GM18873 (cell line): ENCODE measurements around the gene ADAMTS12.

ENCODE experiments used
- ATAC-seq: cut with Tn5 transposase; IDR thresholded peaks from one replicate; pipeline ENCODE4 v1.9.1; 2021; ENCODE audit warnings: mild to moderate bottlenecking, moderate library complexity, moderate number of reproducible peaks; ENCODE audit not compliant: unreplicated experiment, low FRiP score

ADAMTS12 gene

DNA sequence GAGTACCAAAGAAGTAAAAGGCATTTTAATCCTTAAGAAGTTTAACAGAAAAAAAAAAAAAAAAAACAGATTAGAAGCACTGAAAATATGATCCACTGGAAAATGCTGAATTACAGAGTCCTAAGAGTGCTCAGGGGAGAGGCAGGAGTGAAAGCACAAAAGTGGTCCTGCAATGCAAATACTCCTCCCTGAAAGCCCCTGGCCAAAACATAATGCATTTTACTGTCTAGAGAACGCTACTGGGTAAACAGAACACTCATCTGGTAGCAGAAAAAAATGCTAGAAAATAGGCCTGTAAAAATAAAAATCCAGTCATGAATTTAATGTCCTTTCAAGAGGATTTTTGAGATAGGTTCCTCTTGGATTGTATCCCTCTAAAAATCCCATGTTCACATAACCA, 81.9 kb downstream of the ADAMTS12 start:
- ATAC-seq: no peak

DNA sequence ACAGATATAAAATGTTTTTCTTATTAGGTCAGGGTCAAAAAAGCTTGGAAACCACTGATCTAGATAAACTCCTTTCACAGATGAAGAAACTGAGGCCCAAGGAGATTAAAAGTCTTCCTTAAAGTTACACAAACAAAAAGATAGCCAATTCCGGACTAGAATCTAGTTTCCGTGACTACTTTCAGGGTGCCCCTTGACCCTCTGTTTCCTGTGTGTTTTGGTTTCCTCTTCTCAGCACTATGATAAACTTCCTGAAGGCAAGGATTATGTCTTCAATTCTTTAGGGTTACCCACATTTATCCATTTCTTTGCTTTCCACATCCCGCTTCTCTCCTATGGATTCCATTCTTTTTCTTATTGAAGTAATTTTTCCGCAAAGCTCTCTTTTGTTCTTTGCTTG, 83.1 kb downstream of the ADAMTS12 start:
- ATAC-seq: no peak

DNA sequence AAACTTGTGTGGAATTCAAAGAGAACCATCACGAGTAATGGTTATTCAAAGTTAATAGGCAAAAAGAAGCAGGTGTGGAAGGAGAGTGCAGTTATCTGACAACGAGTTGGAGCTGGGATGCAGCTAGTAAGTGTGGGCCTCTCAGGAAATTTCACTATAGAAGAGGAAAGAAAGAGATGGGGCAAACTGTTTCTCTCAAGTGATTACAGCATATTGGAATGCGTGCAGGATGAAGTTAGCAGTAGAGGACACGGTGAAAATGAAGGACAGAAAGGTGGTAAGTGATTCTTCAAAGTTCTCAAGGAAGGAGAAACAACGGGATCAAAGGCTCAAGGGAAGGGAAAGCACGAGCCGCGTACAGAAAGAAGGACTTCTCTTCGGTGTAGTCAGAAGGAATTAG, 84.0 kb downstream of the ADAMTS12 start:
- no peak for ATAC-seq

DNA sequence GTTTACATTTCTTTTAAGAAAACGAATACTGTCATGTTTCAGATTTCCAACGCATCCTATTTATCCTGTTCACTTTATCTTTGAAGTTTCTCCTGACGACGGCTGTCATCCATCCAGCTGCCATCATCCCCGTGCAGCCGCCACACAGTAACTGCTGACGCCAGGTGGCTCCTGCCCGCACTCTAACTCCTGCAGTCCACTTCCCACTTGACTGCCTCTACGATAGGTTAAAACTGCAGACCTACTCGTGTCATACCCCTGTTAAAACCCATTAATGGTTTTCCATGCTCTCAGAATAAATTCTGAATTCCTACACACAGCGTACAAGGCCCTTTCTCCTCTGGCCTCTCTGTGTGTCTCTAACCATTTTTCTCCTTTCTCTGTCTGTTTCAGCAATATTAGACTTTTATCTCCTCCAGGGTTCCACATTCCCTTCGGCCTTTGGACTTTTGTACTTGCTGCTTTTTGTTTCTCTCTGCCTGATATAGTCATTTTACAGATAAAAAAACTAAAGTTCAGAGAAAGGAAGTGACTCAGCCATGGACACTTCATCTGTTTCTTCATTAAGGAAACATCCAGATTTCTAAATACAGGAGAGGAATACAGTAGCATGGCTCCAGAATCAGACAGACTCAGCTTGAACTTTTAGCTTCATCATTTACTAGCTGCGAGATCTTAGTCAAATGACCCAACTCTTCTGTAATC, 84.9 kb downstream of the ADAMTS12 start:
- no peak for ATAC-seq

DNA sequence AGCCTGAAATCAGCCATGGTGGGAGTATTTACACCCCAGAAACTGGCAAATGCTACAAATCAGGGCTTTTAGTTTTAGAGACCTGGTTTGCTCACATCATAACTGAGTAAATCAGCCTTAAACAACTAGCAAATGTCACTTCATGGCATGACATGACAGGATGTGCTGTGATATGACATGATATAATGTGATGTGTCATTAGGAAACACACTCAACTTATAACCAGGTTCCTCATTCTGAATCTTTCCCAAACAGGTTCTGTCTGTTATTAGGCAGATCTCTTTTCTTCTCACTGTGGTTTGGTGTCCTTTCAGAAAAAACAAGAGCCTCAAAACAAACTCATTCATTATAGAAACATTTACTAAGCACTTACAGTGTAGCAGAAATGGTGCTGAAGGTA, 90.5 kb downstream of the ADAMTS12 start:
- no peak for ATAC-seq

DNA sequence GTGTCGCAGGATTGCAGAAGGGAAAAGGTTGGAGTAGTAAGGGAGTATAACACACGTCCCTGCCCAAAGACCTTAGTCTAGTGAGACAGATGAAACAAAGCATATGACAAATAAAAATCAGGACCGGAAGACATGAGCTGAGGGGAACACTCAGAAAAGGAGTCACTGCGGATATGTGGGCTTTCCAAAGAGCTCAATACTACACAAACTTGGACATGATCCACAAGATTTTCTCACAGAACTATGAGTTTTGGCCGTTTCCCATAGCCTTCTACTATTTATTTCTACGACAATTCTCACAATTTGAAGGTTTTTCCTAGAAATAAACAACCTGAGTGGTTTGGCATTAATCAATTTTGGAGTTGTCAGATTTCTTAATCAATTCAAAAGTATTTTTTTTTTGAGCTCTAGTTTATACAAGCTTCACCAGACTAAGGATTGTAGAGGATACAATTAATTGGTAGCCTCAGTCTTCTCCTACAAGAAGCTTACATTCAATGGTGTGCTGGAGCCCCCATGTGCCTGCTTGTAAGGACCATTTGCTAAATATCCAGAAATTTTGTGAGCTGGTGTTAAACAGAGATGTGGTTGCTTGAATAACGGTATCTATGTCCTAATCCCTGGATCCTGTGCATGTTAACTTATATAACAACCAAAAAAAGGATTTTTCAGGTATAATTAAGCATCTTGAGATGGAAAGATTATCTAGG, 91.4 kb downstream of the ADAMTS12 start:
- ATAC-seq: no peak

DNA sequence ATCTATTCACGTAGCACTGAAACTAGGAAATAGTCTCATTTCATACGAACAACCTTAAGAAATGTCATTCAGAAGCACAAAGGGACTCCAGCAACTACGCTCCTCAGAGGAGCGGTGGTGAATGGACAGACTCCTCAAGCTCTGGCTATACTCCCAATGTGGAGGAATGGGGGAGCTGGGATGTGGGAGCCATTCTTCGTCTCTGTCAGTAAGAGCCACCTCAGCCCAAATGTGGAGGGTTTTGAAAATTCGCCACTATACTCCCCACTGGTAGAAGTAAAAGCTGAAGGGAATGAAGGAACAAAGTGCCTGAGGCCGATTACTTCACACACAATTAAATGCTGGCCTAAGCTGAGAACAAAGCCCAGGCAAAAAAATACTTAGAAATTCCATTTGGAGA, 96.3 kb downstream of the ADAMTS12 start:
- ATAC-seq: no peak

DNA sequence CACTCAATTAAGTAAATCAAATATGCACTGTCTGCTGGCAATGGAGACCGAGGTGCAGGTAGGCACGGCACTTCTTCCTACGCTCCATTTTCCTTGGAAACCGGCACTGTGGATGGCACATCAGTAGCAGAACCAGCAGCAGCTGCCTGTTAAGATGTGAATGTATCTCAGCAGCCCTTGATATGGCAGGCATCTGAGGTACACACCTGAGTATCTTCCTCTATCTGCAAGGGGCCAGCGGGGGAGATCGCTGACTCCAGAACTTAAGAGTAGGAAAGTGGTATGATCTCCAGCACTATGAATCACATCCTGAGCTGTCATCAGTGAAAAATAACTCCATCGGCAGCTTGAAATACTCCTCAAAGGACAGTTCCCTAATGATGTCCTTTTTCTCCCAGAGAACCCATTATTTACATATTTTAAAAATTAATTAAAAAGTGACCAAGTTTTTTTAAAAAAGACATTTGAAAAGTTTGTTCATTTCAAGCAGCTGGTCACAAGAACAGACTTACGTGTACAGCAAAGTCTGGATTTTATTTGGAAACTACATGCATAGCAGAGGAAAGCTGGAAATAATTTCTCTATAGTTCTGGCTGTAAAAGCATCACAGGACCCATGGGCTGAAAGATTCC, 97.1 kb downstream of the ADAMTS12 start:
- no peak for ATAC-seq

DNA sequence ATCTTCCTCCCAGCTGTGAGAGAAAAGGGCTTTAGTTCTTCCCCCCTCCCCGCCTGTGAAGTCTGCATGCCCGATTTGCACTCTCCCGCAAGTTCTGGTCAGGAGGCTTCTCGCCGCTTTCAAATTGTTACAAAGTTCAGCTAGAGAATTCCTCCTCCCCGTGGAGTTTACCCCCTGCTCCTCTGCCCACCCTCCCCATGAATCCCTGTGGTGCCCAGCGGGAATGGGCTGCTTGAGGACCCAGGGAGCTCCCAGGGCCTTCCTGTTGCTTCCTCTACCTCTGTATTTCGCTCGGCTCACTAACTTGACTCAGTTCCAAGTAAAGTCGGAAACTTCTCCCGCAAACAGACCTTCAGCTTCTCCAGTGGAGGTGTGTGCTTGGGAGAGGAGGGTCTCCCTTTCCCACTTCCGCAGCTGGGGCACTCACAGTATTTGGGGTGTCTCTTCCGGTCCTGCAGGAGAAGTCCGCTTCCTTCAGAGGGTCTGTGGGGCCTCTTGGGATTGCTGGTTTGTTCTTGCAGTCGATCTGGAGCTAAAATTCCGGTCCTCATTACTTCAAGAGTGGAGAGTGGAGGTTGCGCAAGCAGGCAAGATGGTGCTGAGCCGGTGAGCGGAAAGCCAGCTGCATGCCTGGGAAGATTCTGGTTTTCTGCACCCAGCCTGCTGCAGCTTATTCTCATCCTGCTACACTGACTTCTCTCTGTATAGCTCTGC, 97.8 kb downstream of the ADAMTS12 start:
- no peak for ATAC-seq

DNA sequence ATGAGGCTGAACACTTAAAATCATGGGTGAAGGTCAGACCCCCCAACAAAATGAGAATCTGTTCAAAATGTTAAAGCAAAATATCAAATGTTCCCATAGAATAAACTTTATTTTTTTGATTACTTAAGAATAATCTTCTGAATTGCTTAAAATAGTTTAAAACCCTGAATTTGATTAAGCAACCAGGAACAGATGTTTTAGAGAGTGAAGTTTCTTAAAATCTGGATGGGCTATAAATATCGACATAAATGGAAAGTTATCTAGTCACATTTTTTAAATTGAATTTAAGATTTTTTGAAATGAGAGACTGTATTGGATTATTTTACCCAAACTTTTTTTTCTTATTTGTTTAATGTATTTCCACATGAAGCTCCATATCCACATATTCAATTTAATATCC, 98.5 kb downstream of the ADAMTS12 start:
- no peak for ATAC-seq

DNA sequence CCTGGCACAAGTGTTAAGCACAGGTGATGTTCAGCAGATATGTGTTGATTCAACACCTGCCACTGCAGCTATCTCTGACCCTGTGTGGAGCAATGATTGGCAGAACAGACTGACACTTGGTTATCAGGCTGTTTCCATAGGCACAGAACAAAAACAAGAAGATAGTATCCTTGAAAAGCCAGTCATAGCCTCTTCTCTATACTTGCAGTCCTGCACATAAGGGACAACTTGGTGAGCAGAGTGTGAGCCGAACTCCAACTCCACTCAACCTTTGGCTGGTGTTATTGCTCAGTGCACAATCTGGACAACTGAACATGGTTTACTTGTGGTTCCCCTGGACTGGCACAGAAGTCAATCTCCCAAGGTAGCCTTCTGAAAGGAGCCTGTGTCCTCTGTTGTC, 99.2 kb downstream of the ADAMTS12 start:
- ATAC-seq: no peak

DNA sequence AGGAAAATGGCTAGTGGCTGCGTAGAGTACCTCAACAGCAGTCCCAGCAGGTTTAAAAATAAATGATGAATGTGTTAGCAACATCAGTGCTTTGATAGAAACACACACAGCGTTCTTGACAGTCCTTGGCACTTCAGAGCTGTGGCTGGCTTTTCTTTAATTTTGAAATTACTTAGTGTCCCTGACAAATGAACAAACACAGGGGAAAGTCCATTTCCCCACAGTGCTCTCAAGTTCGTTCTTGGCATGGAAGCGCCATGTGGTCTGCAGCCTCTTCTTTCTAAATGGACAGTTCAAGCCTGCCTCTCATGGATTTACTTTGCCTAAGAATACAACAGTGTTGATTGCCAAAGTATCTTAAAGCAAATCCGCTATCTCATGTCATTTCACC, 102.2 kb downstream of the ADAMTS12 start:
- no peak for ATAC-seq

DNA sequence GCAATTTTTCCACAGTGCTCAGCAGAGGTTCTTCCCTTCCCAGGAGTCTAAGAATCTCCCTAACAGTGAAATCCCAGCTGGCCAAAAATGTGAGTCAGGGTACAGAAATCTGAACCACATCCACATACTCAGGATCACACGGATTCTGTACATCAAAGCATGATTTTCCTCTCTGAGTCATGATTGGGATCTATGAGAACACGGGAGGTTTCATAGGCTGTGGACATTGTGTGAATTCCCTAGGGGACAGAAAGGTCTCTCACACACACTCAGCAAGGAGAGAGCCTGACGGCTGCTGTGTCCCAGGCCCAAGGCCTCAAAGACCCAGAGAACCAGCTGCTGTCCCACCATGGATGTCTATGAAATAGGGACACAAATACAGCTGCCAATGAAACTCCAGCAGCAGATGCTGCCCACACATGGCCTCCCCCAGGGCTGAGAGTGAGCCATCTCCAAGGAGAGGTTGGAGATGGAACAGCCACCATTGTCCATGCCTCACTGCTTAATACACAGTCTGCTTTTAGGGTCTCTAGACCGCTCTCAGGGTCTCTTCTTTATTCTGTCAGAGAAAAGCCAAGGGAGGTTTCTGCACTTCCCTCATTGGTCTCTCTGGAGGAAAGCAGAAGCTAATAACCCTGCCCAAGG, 102.7 kb downstream of the ADAMTS12 start:
- no peak for ATAC-seq

DNA sequence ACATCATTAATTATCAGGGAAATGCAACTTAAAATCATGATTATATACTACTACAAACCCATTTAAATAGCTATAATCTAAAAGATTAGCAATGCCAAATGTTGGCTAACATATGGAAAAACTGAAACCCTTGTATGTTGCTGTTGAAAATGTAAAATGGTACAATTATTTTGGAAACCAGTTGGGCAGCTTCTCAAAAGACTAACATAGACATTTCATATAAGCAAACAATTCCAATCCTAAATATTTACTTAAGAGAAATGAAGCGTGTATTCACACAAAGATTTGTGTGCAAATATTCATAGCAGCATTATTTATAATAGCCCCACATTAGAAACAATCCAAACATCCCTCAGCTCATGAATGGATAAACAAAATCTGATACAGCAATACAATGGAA, 106.2 kb downstream of the ADAMTS12 start:
- ATAC-seq: no peak

DNA sequence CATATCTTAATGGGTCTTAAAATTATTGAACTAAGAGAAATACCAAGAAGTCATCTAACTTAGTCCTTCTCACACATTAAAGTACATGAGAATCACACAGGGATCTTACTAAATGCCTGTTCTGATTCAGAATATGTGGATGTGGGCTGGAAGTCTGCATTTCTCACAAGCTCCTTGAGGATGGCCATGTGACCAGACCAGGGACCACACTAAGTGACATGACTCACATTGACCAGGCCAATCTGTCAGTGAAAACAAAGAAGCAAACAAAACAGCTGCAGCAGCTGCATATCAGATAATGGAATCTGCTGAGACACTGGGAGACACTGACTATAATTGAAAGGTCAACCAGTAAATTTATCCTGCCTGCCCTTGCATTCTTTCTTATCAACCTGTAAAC, 110.5 kb downstream of the ADAMTS12 start:
- no peak for ATAC-seq

DNA sequence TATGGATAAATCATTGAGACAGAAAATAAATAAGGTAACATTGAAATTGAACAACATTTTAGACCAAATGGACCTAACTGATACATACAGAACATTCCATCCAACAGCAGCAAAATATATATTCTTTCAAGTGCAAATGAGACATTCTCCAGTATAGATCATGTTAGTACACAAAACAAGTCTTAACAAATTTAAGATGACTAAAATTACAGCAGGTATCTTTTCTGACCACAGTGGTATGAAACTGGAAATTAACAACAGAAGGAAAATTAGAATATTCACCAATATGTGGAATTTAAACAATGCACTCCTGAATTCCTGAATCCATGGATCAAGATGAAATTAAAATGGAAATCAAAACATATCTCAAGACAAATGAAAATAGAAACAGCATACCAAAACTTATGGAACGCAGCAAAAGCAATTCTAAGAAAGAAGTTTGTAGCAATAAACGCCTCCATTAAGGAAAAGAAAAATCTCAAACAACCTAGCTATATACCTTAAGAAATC, 115.6 kb downstream of the ADAMTS12 start:
- no peak for ATAC-seq

DNA sequence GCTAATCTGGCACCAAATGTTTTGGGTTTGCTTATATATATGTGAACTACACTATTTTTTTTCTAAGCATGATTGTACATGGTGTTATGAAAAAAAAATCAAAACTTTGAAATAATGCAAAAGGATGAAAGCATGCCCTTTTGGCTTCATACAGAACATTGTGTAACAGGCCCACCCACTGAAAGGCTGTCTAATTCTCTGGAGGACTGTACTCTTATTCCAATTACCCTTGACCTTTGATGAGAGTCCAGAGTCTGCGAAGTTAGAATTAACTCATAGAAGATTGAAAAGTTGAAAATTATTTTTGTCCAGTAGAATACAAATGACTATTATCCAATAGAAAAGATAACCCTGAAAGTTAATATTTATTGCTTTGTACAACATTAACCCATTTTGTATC, 117.4 kb downstream of the ADAMTS12 start:
- ATAC-seq: no peak

DNA sequence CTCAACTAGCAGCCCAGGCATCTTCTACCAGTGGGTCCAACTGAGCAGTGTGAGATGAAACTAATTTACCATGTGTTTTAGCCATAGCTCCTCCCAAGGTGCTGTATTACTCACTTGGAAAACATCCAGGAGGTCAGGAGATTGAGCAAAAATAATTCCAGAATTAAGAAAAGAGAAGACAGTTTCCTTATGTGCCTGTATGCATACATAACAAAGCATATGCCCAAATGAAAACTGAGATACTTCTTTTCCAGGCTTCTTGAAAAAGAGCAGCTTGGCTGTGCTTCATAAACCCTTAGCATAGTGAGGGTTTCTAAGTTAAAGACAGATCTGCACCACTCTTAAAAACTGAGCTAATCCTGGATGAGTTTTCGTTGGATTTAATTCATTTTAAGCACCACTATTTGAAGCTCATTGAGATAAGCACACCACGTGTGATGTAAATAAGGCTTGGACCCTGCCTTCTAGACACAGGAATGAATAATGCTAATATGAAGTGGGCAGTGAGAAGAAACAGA, 119.4 kb downstream of the ADAMTS12 start:
- no peak for ATAC-seq

DNA sequence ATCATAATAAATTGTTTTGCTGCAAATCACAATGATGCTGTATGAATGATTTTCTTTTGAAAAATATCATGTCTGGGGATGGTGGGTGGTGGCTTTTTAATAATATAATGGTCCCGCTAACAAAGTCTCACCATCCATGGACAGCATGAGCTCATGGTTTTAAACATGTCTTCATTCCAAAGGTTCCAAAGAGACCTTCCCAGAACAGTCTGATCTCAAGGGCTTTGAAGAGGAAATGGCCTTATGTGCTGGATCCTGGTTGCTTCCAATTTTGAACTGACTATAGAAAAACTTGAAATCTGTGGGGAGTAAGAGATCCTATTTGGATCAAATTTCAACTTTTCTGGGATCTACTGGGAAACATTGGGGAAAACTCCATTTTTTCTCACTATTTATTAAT, 121.8 kb downstream of the ADAMTS12 start:
- no peak for ATAC-seq

DNA sequence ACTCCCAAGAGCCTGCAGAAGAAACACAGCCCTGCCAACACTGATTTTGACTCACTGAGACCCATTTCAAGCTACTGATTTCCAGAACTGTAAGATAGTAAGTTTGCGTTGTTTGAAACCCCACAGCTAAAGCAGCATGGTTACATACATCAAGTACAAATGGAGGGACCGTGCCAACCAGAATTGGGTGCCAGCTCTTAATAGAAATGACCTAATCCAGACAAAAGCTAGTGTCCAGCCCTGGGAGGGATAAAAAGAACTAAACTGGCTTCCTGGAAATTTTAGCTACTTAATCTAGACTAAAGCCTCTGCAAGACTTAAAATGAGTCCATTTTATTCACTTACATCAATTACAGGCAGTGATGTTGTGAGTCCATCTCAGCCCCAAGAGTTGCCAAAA, 122.6 kb downstream of the ADAMTS12 start:
- no peak for ATAC-seq
